ENCODE measurements around the gene EFL1.

The EFL1 gene

GRCh38 chr15:82186161-82186560 lies 76.4 kb downstream of the EFL1 start:
- no peak for DNase-seq
- H3K27ac Mint-ChIP-seq = no peak overlapping the region
- H3K36me3 Mint-ChIP-seq (ENCODE audit: low read depth) = peaks cover 4% of the 10 kb centered on the region
- no peak overlapping the region for H3K4me3 Mint-ChIP-seq
- H3K9me3 Mint-ChIP-seq = no peaks in the 10 kb centered on the region
- no peaks in the 10 kb centered on the region for H3K27me3 Mint-ChIP-seq (ENCODE audit: low read depth, poor library complexity)
- no peak for TF ChIP-seq CTCF (IDR thresholded peaks at IDR 0.05)
- peaks cover 5% of the 10 kb centered on the region for H3K4me1 Mint-ChIP-seq

DNA sequence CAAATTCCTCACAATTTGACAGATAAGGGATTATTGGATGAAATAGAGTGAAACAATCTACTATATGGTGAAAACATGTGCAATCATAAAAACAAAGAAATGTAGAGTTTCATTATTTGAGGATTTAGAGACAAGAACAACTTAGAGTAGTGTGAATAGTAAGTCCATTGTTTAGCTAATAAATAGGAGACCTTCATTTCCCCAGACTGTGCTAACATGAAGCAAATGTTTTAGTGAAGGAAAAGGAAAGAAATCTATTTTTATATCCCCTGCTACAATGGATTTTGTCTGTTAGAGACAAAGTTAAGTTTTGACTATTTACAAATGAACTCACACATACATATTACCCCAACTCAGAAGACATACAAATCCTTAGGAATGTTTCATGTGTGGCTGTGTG lies 77.8 kb downstream of the EFL1 start:
- no peak for TF ChIP-seq CTCF (IDR thresholded peaks at IDR 0.05)

DNA sequence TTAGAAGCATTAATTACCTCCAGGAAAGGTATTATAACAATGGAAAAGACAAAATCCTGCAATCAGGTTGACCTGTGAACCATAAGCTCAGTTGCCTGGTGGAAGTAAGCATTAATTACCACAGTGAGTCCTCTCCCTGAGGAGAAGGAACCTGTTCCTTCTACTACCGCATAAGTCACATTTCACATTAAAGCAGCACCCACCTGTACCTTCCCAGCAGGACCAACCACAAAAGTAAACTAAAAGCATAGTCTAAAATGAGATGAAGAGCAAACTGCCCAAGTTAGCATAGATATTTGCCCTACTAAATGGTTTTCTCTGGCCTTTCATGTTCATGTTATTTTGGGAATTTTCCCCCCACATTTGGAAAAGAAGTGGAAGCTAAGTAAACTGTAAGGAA lies 78.2 kb downstream of the EFL1 start:
- TF ChIP-seq CTCF (IDR thresholded peaks at IDR 0.05) = no peak
- H3K36me3 Mint-ChIP-seq (ENCODE audit: low read depth) = no peaks in the 10 kb centered on the region
- DNase-seq = no peak
- no peak overlapping the region for H3K4me3 Mint-ChIP-seq
- no peak overlapping the region for H3K27ac Mint-ChIP-seq
- H3K27me3 Mint-ChIP-seq (ENCODE audit: low read depth, poor library complexity) = no peaks in the 10 kb centered on the region
- H3K4me1 Mint-ChIP-seq = peaks cover 5% of the 10 kb centered on the region
- H3K9me3 Mint-ChIP-seq = no peaks in the 10 kb centered on the region

More for the DNA sequence above, 77.8 kb downstream of the EFL1 start:
- H3K9me3 Mint-ChIP-seq = no peaks in the 10 kb centered on the region
- peaks cover 5% of the 10 kb centered on the region for H3K4me1 Mint-ChIP-seq
- no peak overlapping the region for H3K4me3 Mint-ChIP-seq
- no peaks in the 10 kb centered on the region for H3K36me3 Mint-ChIP-seq (ENCODE audit: low read depth)
- no peaks in the 10 kb centered on the region for H3K27me3 Mint-ChIP-seq (ENCODE audit: low read depth, poor library complexity)
- DNase-seq = no peak
- no peak overlapping the region for H3K27ac Mint-ChIP-seq

- H3K36me3 Mint-ChIP-seq (ENCODE audit: low read depth) = no peaks in the 10 kb centered on the region
- H3K4me3 Mint-ChIP-seq = no peak overlapping the region
- no peaks in the 10 kb centered on the region for H3K9me3 Mint-ChIP-seq
- H3K27ac Mint-ChIP-seq = no peak overlapping the region
- H3K27me3 Mint-ChIP-seq (ENCODE audit: low read depth, poor library complexity) = no peaks in the 10 kb centered on the region
- no peak for DNase-seq
- peaks cover 7% of the 10 kb centered on the region for H3K4me1 Mint-ChIP-seq
- no peak for TF ChIP-seq CTCF (IDR thresholded peaks at IDR 0.05)
These were observed 79.2 kb downstream of the EFL1 start for GRCh38 chr15:82183121-82184031.

- Mint-ChIP-seq H3K4me3 (no peak overlapping the region), H3K9me3 (no peaks in the 10 kb centered on the region), H3K27me3 (ENCODE audit: low read depth, poor library complexity) (no peaks in the 10 kb centered on the region), H3K27ac (no peak overlapping the region), H3K36me3 (ENCODE audit: low read depth) (no peaks in the 10 kb centered on the region), H3K4me1 (peaks cover 16% of the 10 kb centered on the region)
- no peak for TF ChIP-seq CTCF (IDR thresholded peaks at IDR 0.05)
- no peak for DNase-seq
These were observed 81.2 kb downstream of the EFL1 start for GRCh38 chr15:82181371-82181770.

DNA sequence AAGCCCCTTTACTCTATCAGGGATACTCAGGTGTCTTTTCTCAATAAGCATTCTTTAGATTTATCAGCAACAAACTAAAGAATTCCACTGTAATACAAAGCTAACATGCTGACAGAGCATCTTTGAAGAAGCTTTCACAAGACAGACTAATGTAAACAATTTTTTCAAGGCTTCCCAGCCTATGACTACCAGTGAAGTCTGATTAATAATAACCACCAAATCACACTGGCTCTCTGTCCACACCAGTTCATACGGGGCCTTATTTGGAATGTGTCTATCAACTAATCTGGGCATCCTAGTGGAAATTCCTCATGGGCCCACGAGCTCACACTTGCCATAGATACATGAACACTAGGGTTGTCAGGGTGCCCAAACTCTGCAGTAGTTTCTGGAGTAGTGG lies 84.5 kb downstream of the EFL1 start:
- H3K4me3 Mint-ChIP-seq = no peak overlapping the region
- peaks cover 16% of the 10 kb centered on the region for H3K4me1 Mint-ChIP-seq
- no peak for TF ChIP-seq CTCF (IDR thresholded peaks at IDR 0.05)
- H3K9me3 Mint-ChIP-seq = no peaks in the 10 kb centered on the region
- DNase-seq = no peak
- H3K36me3 Mint-ChIP-seq (ENCODE audit: low read depth) = peaks cover 4% of the 10 kb centered on the region
- no peaks in the 10 kb centered on the region for H3K27me3 Mint-ChIP-seq (ENCODE audit: low read depth, poor library complexity)
- peak overlapping the region; percentile 16 for H3K27ac Mint-ChIP-seq
